ENCODE results near the gene EBI3.

DNA sequence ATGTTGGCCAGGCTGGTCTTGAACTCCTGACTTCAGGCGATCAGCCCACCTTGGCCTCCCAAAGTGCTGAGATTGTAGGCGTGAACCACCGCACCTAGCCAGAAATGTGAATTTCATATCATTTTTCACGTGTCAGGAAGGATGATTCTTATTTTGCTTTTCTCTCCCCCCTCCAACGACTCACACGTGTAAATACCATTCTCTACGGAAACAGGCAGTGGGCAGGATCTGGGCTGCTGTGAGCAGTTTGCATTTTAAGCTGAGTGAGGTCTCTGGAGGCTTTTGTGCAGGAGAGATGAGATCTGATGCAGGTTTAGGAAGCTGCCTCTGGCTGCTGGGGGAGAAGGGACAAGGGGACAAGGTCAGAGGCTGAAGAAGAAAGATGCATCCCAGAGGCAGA is 35.0 kb upstream of the EBI3 start:
- TF ChIP-seq, protein P1, sequence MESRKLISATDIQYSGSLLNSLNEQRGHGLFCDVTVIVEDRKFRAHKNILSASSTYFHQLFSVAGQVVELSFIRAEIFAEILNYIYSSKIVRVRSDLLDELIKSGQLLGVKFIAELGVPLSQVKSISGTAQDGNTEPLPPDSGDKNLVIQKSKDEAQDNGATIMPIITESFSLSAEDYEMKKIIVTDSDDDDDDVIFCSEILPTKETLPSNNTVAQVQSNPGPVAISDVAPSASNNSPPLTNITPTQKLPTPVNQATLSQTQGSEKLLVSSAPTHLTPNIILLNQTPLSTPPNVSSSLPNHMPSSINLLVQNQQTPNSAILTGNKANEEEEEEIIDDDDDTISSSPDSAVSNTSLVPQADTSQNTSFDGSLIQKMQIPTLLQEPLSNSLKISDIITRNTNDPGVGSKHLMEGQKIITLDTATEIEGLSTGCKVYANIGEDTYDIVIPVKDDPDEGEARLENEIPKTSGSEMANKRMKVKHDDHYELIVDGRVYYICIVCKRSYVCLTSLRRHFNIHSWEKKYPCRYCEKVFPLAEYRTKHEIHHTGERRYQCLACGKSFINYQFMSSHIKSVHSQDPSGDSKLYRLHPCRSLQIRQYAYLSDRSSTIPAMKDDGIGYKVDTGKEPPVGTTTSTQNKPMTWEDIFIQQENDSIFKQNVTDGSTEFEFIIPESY (IDR thresholded peaks at IDR 0.05; ENCODE audit: borderline replicate concordance, low read depth), result no peak
- TF ChIP-seq CTCF (IDR thresholded peaks at IDR 0.05) (no peak), USF1 (IDR thresholded peaks at IDR 0.05; ENCODE audit: borderline replicate concordance, low read depth) (no peak), EP300 (IDR thresholded peaks at IDR 0.05; ENCODE audit: borderline replicate concordance in 1 of 2, low read depth in 1 of 2, low read length in 1 of 2) (no peak), RXRA (IDR thresholded peaks at IDR 0.05; ENCODE audit: borderline replicate concordance, low read depth) (no peak), CHD2 (IDR thresholded peaks at IDR 0.05; ENCODE audit: low read length, partially characterized antibody) (no peak), EZH2phosphoT487 (IDR thresholded peaks at IDR 0.05; ENCODE audit: borderline replicate concordance, low read depth) (no peak)

Measured in SK-N-SH (cell line).